IMR-90 (cell line): ENCODE measurements around the gene ERVFRD-1. TPM values are rescaled to one million over a fixed set of nuclear protein-coding genes. Genes with fewer than 3 reads are reported as not detected.

Experiments
- ATAC-seq: fragments of 200-7000 bp; cut with Tn5 transposase; 2 replicates; pipeline ENCODE4 v1.9.1; 2020; ENCODE audit warnings: low read depth, mild to moderate bottlenecking, moderate library complexity
- BruUV-seq: library from RNA; stranded (reverse); fragments of 400-500 nt; replicated peaks from 2 replicates; lab custom pipeline; 2021; lab: Mats Ljungman, UMichigan
- CTCF ChIA-PET: fragments of 300-600 bp; formaldehyde crosslinking; extraction: SDS; loops from one replicate; lab custom pipeline; 2021; ENCODE audit warnings: antibody characterized with exemption; lab: Yijun Ruan, JAX
- POLR2A ChIA-PET: fragments of 300-600 bp; sonication (Branson Sonifier 250); formaldehyde crosslinking; loops from one replicate; lab custom pipeline; 2022; ENCODE audit warnings: antibody characterized with exemption; ENCODE audit not compliant: unreplicated experiment; lab: Charles Lee
- DNase-seq: peaks from one replicate; pipeline ENCODE4 v3.0.0; 2013
- H2AFZ ChIP-seq: replicated peaks from 2 replicates; pipeline ENCODE3; 2013; ENCODE audit warnings: low read length, mild to moderate bottlenecking; ENCODE audit not compliant: poor library complexity
- H2AK5ac ChIP-seq: 2 replicates; pipeline ENCODE4 v1.6.1; 2013; ENCODE audit warnings: low read depth, low read length, inconsistent platforms
- H2AK9ac ChIP-seq: replicated peaks from 2 replicates; pipeline ENCODE3; 2013; ENCODE audit warnings: mild to moderate bottlenecking, low read depth, low read length, moderate library complexity; ENCODE audit not compliant: poor library complexity
- H2BK120ac ChIP-seq: 2 replicates; pipeline ENCODE4 v1.6.1; 2013; ENCODE audit warnings: low read depth, low read length, inconsistent platforms
- H2BK15ac ChIP-seq: 3 replicates; pipeline ENCODE4 v1.6.1; 2013; ENCODE audit warnings: low read depth, low read length, inconsistent platforms
- H2BK20ac ChIP-seq: 2 replicates; pipeline ENCODE4 v1.6.1; 2013; ENCODE audit warnings: low read depth, mild to moderate bottlenecking, inconsistent platforms, low read length, moderate library complexity
- H2BK5ac ChIP-seq: 2 replicates; pipeline ENCODE4 v1.6.1; 2013; ENCODE audit warnings: mild to moderate bottlenecking, low read depth, low read length, inconsistent platforms; ENCODE audit not compliant: poor library complexity, severe bottlenecking
- H3K14ac ChIP-seq: replicated peaks from 2 replicates; pipeline ENCODE4 v1.6.1; 2013; ENCODE audit warnings: low read depth, low read length, inconsistent platforms
- H3K18ac ChIP-seq: 2 replicates; pipeline ENCODE4 v1.6.1; 2013; ENCODE audit warnings: low read depth, low read length, control low read depth
- H3K23ac ChIP-seq: 2 replicates; pipeline ENCODE4 v1.6.1; 2013; ENCODE audit warnings: low read depth, low read length, inconsistent platforms
- H3K27ac ChIP-seq: 2 replicates; pipeline ENCODE4 v1.5.1; 2013; ENCODE audit warnings: mild to moderate bottlenecking, control low read depth, low read length; ENCODE audit not compliant: insufficient read depth
- H3K27me3 ChIP-seq: 2 replicates; pipeline ENCODE4 v1.6.1; 2013; ENCODE audit warnings: low read length; ENCODE audit not compliant: control insufficient read depth, insufficient read depth
- H3K36me3 ChIP-seq: 2 replicates; pipeline ENCODE4 v1.6.1; 2013; ENCODE audit warnings: low read length, mixed read lengths; ENCODE audit not compliant: control insufficient read depth, insufficient read depth
- H3K4ac ChIP-seq: 2 replicates; pipeline ENCODE4 v1.6.1; 2013; ENCODE audit warnings: low read depth, low read length, inconsistent platforms
- H3K4me1 ChIP-seq: 2 replicates; pipeline ENCODE4 v1.6.1; 2013; ENCODE audit warnings: low read length, mixed read lengths; ENCODE audit not compliant: control insufficient read depth, insufficient read depth
- H3K4me2 ChIP-seq: 2 replicates; pipeline ENCODE4 v1.6.1; 2013; ENCODE audit warnings: low read depth, mild to moderate bottlenecking, control low read depth, low read length, moderate library complexity
- H3K4me3 ChIP-seq: 2 replicates; pipeline ENCODE4 v1.5.1; 2013; ENCODE audit warnings: low read depth, mild to moderate bottlenecking, control low read depth, low read length, moderate library complexity; ENCODE audit not compliant: insufficient read depth
- H3K56ac ChIP-seq: 2 replicates; pipeline ENCODE4 v1.6.1; 2013; ENCODE audit warnings: low read length, inconsistent platforms; ENCODE audit not compliant: insufficient read depth; ENCODE audit errors: extremely low read depth
- H3K79me1 ChIP-seq, 2 experiments: 2 replicates each; pipeline ENCODE4 v1.6.1; 2013; ENCODE audit warnings: low read length in 2 of 2, inconsistent platforms in 1 of 2, low read depth in 1 of 2
- H3K9ac ChIP-seq: 2 replicates; pipeline ENCODE4 v1.6.1; 2013; ENCODE audit warnings: low read depth, low read length, control low read depth
- H3K9me1 ChIP-seq: 2 replicates; pipeline ENCODE4 v1.6.1; 2013; ENCODE audit warnings: low read length, inconsistent platforms; ENCODE audit not compliant: insufficient read depth
- H3K9me3 ChIP-seq: 2 replicates; pipeline ENCODE4 v1.6.1; 2013; ENCODE audit warnings: low read length; ENCODE audit not compliant: control insufficient read depth, insufficient read depth
- H4K20me1 ChIP-seq: 2 replicates; pipeline ENCODE4 v1.6.1; 2013; ENCODE audit warnings: low read length, inconsistent platforms; ENCODE audit not compliant: insufficient read depth
- H4K5ac ChIP-seq: 2 replicates; pipeline ENCODE4 v1.6.1; 2013; ENCODE audit warnings: mild to moderate bottlenecking, low read depth, low read length, control low read depth
- H4K8ac ChIP-seq, 2 experiments: 2 replicates each; pipeline ENCODE4 v1.6.1; 2013; ENCODE audit warnings: low read depth in 2 of 2, low read length in 2 of 2, control low read depth in 1 of 2, inconsistent platforms in 1 of 2
- H4K91ac ChIP-seq: 2 replicates; pipeline ENCODE4 v1.6.1; 2013; ENCODE audit warnings: low read depth, low read length, inconsistent platforms; ENCODE audit not compliant: insufficient read depth
- CEBPB ChIP-seq: IDR thresholded peaks from 2 replicates; pipeline ENCODE4 v1.6.1; 2012; ENCODE audit warnings: low read depth, low read length, improper control_type of control experiment
- CHD1 ChIP-seq: IDR thresholded peaks from 2 replicates; pipeline ENCODE4 v1.6.1; 2012; ENCODE audit warnings: low read depth, low read length, improper control_type of control experiment
- CTCF ChIP-seq: conservative IDR thresholded peaks from 2 replicates; pipeline ENCODE4 v1.5.1; 2012; ENCODE audit warnings: mild to moderate bottlenecking, low read depth, low read length, improper control_type of control experiment
- MAZ ChIP-seq: IDR thresholded peaks from 2 replicates; pipeline ENCODE4 v1.6.1; 2012; ENCODE audit warnings: low read depth, mild to moderate bottlenecking, low read length, improper control_type of control experiment, moderate library complexity, borderline replicate concordance
- MXI1 ChIP-seq: IDR thresholded peaks from 2 replicates; pipeline ENCODE4 v1.6.1; 2012; ENCODE audit warnings: low read depth, mild to moderate bottlenecking, low read length, moderate library complexity, borderline replicate concordance
- NFE2L2 ChIP-seq: fragments of 150-350 bp; IDR thresholded peaks from 2 replicates; pipeline ENCODE4 v1.6.1; 2016; ENCODE audit warnings: low read depth, mild to moderate bottlenecking, low read length
- RAD21 ChIP-seq: IDR thresholded peaks from 2 replicates; pipeline ENCODE4 v1.6.1; 2012; ENCODE audit warnings: low read length, improper control_type of control experiment
- SMC3 ChIP-seq: fragments of 150-350 bp; IDR thresholded peaks from 2 replicates; pipeline ENCODE4 v1.6.1; 2016; ENCODE audit warnings: low read depth, mild to moderate bottlenecking, antibody characterized with exemption, low read length, moderate library complexity
- USF2 ChIP-seq: fragments of 150-350 bp; IDR thresholded peaks from 2 replicates; pipeline ENCODE4 v1.6.1; 2017; ENCODE audit warnings: mild to moderate bottlenecking, antibody characterized with exemption, low read length, low read depth
- WGBS, 2 experiments: methylation state at CpG; one replicate each; pipeline versions ENCODE4 v1.1.5 to v1.1.7; 2013; ENCODE audit warnings: missing lambda C conversion rate in 2 of 2; ENCODE audit not compliant: insufficient read length in 1 of 2; ENCODE audit errors: extremely low coverage in 2 of 2; 5-methylcytosine and 5-hydroxymethylcytosine counted together
- dilution Hi-C: fragments of 300-500 bp; cut with HindIII; formaldehyde crosslinking; loops from one replicate; pipeline ENCODE4 v1.14.3; 2018; ENCODE audit warnings: low sequenced_read_pairs; ENCODE audit not compliant: unreplicated experiment
- in situ Hi-C: fragments of 300-500 bp; cut with MboI; formaldehyde crosslinking; loops from 3 replicates; pipeline ENCODE4 v1.14.3; 2019; ENCODE audit warnings: low sequenced_read_pairs, inconsistent platforms, mixed read lengths
- intact Hi-C: fragments of 100-400 bp; cut with micrococcal nuclease; formaldehyde crosslinking; loops from 2 replicates; pipeline ENCODE4 v1.10.0; 2022
- polyA plus RNA-seq, 3 experiments: library from polyadenylated mRNA; depleted of rRNA; stranded (reverse); fragments of >200 nt; gene quantifications; 2 replicates each; pipeline ENCODE4 v1.2.3, GENCODE V29; 2012; ENCODE audit warnings: low replicate concordance in 1 of 3
- total RNA-seq: library from RNA; depleted of rRNA; stranded (reverse); fragments of >200 nt; gene quantifications from 2 replicates; pipeline ENCODE4 v1.2.3, GENCODE V29; 2012

The ERVFRD-1 gene
- total and polyA plus RNA-seq, 2 of the 4 experiments (the other 2 are of a cell fraction) = not detected

GRCh38 chr6:11128608-11129007, 17.1 kb upstream of the ERVFRD-1 start:
- H2BK5ac ChIP-seq = no peak overlapping the region
- BruUV-seq = no TSS peak
- no peaks in the 10 kb centered on the region for H3K4me1 ChIP-seq
- H4K8ac ChIP-seq = no peak overlapping the region
- ChIA-PET CTCF (interaction anchor here (0.6 kb wide), 1 partner anchor 141 kb away, joined by 3 read pairs; no protein-coding TSS in a partner anchor), POLR2A (no interaction called here)
- no peak overlapping the region for H3K4me2 ChIP-seq
- dilution Hi-C loops (no loop called here), intact Hi-C loops (no loop called here), in situ Hi-C loops (no loop called here)
- no peak overlapping the region for H2AK9ac ChIP-seq
- H3K79me1 ChIP-seq = peaks cover 28 to 59% of the 10 kb centered on the region in 2 experiments
- no peak overlapping the region for H3K14ac ChIP-seq
- H3K9ac ChIP-seq = no peak overlapping the region
- H4K5ac ChIP-seq = no peak overlapping the region
- no peak overlapping the region for H3K4me3 ChIP-seq
- no peak overlapping the region for H2BK20ac ChIP-seq
- peaks cover 23% of the 10 kb centered on the region for H4K20me1 ChIP-seq
- no peaks in the 10 kb centered on the region for H3K9me1 ChIP-seq
- H3K27me3 ChIP-seq = no peaks in the 10 kb centered on the region
- no peak overlapping the region for H3K4ac ChIP-seq
- no peaks in the 10 kb centered on the region for H3K36me3 ChIP-seq
- no peak overlapping the region for H3K27ac ChIP-seq
- no peak overlapping the region for H2AK5ac ChIP-seq
- no peak overlapping the region for H2BK15ac ChIP-seq
- no peak overlapping the region for H4K91ac ChIP-seq
- H2AFZ ChIP-seq = no peak overlapping the region
- no peak overlapping the region for H3K18ac ChIP-seq
- no peak overlapping the region for H3K56ac ChIP-seq
- no peak for TF ChIP-seq CEBPB
- no peak for TF ChIP-seq SMC3
- no peak for TF ChIP-seq MAZ
- TF ChIP-seq MXI1 = no peak
- no peak for TF ChIP-seq NFE2L2
- no peak for TF ChIP-seq RAD21
- no peak for TF ChIP-seq CTCF
- no peak for TF ChIP-seq CHD1
- no peak for TF ChIP-seq USF2
- ATAC-seq (no peak), DNase-seq (no peak)
- H3K23ac ChIP-seq = no peak overlapping the region
- H3K9me3 ChIP-seq = no peaks in the 10 kb centered on the region
- WGBS, 2 experiments = no CpG with 5 or more reads among the region's 2 CpGs
- H2BK120ac ChIP-seq = no peak overlapping the region
